GM19395 (cell line): ENCODE results near the gene CYFIP2.
A peak's percentile ranks its signal among the peaks of the same experiment; 100 is the strongest.

Source experiments
- ATAC-seq: cut with Tn5 transposase; IDR thresholded peaks from one replicate; pipeline ENCODE4 v1.9.1; 2021; ENCODE audit warnings: mild to moderate bottlenecking, moderate library complexity; ENCODE audit not compliant: unreplicated experiment

Gene CYFIP2

DNA sequence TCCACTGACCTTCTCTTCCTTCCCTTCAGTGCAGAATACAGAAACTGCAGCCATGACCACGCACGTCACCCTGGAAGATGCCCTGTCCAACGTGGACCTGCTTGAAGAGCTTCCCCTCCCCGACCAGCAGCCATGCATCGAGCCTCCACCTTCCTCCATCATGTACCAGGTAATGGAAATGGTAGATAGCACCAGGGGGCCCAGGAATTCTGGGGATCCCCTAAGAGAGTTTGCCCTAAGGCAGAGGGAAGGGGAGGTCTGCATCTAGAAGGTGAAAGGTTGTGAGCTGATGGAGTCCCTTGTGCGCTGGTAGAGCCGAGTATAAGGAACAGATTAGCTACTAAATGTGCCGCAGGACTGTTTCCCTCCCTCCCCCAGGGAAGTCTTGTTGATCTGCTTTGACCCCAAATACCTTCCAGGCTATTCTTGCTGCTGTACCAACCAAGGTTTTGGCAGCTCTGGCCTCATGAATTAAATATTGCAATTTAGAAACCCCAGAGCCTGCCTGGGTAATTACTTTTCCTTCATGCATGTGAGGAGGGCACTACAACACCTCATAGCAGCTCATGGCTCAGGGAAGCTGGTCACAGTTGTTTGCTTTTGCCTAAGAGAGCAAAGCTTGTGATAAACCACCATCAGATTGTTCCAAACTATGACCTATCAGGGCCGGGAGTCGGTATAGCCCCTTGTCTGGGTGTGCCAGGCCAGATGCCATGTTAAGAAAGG lies 19.6 kb downstream of the CYFIP2 start:
- ATAC-seq: no peak

GRCh38 chr5:157286761-157287211 lies 20.9 kb downstream of the CYFIP2 start:
- no peak for ATAC-seq

DNA sequence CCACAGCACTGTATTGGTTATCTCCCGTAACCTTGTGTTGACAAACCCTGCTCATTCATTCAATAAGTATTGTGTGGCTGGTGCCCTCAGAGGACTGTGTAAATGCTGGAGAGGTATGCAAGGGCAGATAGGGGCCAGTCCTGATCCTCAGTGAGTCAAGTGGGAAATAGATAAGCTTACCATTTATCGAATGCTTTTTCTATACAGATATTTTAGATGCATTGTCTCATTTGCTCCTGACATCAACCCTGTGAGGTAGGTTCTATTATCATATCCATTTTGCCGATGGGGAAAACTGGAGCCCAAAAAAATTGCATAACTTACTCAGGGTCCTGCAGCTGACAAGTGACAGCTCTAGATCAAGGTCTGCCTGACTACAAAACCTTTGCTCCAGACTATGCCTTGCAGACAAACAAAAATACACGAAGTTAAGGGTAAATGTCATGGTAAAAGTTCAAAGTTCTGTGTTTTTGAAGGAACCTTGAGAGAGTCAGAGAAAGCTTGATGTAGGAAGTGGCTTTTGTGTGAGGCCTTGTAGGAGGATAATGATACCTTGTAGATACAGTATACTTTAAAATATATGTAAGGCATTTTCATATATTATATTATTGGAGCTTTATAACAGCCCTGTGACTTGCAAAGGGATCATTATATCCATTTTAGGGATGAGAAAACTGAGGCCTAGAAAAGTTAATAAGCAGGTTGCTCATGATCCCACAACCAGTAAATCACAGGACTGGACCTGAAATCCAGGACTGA lies 22.7 kb downstream of the CYFIP2 start:
- ATAC-seq: no peak

- ATAC-seq: no peak
Observed at GRCh38 chr5:157289164-157289819, 23.4 kb downstream of the CYFIP2 start.

DNA sequence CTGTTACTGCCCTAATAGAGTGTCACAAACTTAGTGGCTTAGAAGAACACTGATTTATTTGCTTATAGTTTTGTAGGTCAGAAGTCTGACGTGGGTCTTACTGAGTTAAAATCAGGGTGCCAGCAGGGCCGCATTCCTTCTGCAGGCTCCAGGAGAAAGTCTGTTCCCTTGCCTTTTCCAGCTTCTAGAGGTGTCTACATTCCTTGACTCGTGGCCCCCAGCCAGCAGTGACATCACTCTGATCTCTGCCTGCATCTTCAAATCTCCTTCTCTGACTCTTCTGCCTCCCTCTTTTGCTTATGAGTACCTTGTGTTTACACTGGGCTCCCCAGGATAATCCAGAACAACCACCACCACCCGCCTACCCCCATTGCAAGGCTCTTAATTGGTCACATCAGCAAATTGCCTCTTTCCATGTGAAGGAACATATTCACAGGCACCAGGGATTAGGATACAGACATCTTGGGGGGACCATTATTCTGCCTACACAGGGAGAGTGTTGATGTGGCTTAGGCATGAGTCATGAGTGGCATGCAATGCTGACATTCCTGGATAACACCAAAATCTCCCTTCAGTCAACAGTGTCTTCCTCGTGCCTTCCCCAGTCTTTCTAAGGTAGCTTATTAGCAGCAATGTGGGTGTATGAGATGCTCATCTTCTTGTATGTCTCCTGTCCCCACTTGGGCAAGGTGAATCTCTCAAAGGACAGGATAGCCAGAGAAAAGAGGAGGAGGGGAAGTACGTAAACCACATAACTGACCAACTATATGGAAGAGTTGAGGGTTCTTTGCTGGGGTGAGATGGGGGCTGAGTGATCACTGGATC lies 24.4 kb downstream of the CYFIP2 start:
- ATAC-seq: no peak

GRCh38 chr5:157290981-157291711 lies 25.2 kb downstream of the CYFIP2 start:
- ATAC-seq: peak; percentile 97

- no peak for ATAC-seq
Observed at GRCh38 chr5:157292599-157292998, 26.7 kb downstream of the CYFIP2 start.

- no peak for ATAC-seq
Observed at GRCh38 chr5:157294407-157295091, 28.6 kb downstream of the CYFIP2 start.

DNA sequence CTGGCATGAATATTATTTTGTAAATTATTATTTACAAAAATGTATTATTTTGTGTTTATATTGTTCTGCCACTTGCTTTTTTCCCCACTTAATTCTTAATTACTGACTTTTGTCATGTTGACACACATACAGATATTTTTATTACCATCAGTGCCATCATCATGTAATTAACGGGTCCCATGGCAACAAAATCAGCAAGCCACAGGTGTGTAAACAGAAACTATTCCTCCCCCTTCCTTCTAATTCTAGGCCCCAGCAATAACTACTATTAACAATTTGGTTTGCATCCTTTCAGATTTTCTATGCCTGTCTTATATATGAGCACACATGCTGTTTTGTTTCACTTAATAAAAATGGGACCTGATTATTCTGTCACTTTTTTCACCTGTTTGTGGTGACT lies 29.3 kb downstream of the CYFIP2 start:
- no peak for ATAC-seq

DNA sequence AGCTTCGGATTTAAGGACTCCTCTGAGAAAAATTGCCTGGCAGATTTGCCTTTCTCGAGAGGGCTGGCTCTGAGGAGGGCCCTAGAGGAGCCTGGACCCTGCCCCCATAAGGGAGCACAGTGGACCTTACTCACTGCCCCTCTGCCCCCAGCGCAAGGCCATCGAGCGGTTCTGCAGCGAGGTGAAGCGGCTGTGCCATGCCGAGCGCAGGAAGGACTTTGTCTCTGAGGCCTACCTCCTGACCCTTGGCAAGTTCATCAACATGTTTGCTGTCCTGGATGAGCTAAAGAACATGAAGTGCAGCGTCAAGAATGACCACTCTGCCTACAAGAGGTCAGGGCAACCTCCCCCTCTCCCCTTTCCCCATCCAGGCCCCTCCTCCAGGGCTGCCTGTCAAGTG lies 34.6 kb downstream of the CYFIP2 start:
- ATAC-seq: no peak

DNA sequence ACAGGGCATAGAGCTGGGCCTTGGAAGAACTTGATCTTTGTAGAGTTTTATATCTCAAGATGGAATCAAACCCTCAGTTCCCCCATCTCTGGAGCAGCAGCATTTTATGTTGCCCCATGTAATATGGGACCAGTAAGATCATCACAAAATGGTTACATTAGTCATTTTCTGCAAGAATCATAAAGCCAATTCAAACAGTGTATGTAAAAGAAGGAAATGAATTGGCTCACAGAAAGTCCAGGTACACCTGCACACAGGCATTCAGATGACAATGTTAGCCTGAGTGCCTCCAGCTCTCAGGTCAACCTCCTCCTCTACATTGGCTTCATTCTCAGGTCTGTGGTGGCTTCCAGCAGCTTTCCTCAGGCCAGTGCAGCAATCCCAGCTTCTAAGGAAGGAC lies 35.1 kb downstream of the CYFIP2 start:
- ATAC-seq: no peak

GRCh38 chr5:157303023-157303422 lies 37.1 kb downstream of the CYFIP2 start:
- no peak for ATAC-seq

DNA sequence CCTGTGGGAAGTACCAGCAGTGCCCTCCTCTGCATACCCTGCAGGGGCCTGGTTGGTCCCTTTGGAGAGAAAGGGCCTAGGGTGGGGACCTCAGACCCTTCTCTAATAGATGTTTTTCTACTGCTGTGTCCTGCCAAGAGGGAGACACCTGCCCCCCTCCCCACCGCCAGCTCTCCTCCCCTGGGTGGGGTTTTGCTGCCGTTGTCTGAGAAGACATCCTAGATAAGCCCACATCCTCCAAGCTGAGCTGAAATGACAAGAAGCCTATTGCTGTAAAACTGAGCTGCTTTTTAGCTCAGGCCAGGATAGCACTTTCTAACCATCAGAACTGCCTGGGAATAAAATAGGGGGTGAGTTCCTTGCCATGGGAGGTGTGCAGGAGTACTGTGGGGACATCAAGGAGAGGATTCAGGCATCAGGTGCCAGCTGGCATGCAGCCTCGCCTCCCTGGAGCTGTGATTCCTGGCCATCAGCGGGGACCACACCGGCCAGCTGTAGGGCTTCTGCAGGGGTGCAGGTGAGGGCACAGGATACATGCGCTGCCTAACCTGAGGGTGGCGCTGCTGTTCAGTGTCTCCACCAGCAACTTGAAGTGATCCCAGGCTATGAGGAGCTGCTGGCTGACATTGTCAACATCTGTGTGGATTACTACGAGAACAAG lies 37.9 kb downstream of the CYFIP2 start:
- no peak for ATAC-seq

GRCh38 chr5:157306081-157306480 lies 40.2 kb downstream of the CYFIP2 start:
- ATAC-seq: no peak

DNA sequence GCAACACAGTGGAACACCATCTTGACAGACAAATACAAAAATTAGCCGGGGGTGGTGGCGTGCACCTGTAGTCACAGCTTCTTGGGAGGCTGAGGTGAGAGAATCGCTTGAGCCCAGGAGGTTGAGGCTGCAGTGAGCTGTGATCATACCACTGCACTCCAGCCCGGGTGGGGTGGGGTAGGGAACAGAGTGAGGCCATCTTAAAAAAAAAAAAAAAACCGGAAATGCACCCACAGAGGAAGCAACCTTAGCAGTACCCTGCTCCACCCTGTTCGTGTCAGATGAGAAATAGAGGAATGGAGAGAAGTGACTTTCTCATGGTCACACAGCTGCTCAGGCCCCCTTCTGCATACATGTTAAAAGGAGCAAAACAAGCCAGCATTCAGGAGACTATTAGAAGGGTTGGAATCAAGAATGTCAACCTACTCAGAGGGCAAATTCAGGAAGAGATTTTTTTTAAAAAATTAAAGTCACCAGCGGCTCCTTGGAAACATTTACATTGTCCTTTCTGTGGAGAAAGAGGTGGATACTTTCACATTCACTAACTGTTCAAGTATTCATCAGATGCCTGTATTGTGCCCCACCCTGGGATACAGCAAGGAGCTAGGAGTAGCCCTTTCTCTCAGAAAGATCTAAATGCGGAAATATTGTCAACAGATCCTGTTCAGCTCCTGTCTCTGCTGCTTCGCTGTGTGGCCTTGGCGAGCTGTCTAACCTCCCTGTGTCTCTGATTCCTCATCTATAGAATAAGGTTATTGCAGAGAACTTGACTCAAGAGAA lies 41.0 kb downstream of the CYFIP2 start:
- no peak for ATAC-seq

- ATAC-seq: peak; percentile 37
Observed at GRCh38 chr5:157308836-157309465, 43.0 kb downstream of the CYFIP2 start.

DNA sequence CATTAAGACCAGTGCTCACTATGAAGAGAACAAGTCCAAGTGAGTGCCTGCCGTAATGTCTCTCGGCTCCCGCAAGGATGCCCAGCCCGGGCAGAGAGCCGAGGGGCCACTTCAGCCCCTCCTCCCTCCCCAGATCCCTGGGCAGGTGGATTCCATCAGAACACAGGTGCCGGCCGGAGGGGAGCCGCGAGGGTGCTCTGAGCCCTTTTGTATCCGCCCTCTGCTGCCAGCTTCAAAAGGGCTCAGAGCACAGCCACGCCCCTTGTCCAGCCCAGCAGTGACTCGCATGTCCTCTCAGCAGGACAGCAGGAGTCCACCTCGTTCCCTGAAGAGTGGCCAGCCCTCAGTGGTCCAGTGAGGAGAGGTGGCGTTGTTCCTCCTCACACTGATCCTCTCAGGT lies 43.9 kb downstream of the CYFIP2 start:
- no peak for ATAC-seq

DNA sequence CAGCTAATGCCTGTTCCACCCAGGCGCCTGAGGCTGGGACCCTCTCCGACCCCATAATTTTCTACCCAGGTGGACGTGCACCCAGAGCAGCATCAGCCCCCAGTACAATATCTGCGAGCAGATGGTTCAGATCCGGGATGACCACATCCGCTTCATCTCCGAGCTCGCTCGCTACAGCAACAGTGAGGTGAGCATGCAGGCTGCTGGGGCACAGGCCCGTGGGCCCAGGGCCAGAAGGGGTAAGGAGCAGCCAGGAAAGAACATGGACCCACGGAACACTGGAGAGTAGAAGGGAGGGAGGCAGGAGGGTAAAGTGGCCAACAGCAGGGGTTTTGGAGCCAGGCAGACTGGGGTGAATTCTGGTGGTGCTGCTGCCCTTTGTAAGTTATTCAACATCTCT lies 45.7 kb downstream of the CYFIP2 start:
- ATAC-seq: no peak
